GM12875 (cell line): ENCODE data around the gene TAT.
"Not testable (repeated sequence)": the region's sequence is repeated elsewhere in the genome, so short reads cannot be mapped to it uniquely, and the experiment has no call there.

Source experiments
- H3K4me3 ChIP-seq: one replicate; pipeline ENCODE4 v1.5.1; 2011; ENCODE audit warnings: low read depth, low read length, control low read depth
- TF ChIP-seq, protein P1 (sequence below): IDR thresholded peaks from 2 replicates; pipeline ENCODE4 v1.5.1; 2011; ENCODE audit warnings: low read depth, mild to moderate bottlenecking, control low read depth, inconsistent platforms, low read length, moderate library complexity, borderline replicate concordance; ENCODE audit not compliant: insufficient read depth

Gene TAT

DNA sequence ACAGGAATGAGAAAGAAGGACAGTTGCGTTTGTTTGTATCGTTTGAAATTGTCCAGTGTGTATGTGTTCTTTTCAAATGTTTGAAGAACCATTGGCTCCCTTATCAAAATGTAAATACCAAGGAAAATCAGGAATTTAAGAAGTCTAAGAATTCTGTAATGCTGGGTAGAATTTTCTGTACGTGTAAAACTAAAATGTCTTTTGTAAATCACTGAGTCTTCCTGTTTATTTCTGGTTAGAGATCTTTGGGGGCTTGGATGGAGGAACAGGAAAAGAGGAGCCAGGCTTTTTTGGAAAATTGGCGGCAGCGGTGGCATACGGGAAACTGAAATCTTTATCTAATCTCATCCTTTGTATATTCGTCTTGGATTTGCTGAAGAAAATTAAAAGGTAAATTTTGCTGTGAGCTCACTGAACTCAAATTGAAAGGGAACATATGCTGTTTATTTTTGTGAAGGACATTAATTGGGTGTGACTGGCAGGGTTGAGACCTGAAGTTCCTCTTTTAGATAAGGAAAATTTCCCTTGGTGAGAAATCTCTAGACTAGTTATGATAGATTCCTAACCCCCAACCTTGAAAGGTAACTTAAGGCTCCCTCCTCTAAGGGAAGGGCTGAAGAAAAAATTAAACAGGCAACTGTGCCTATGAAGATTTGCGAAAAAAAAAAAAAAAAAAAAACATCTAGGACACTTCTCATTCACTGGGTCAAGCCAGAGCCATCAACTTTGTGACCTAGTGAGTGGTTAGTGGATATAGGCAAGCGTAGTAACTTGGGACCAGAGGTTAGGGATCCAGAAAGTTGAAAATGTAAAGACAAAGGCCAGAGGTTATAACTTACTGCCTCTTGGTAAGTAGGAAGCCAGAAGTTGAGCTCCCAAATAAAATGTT lies 10.8 kb downstream of the TAT start:
- TF ChIP-seq, protein P1, sequence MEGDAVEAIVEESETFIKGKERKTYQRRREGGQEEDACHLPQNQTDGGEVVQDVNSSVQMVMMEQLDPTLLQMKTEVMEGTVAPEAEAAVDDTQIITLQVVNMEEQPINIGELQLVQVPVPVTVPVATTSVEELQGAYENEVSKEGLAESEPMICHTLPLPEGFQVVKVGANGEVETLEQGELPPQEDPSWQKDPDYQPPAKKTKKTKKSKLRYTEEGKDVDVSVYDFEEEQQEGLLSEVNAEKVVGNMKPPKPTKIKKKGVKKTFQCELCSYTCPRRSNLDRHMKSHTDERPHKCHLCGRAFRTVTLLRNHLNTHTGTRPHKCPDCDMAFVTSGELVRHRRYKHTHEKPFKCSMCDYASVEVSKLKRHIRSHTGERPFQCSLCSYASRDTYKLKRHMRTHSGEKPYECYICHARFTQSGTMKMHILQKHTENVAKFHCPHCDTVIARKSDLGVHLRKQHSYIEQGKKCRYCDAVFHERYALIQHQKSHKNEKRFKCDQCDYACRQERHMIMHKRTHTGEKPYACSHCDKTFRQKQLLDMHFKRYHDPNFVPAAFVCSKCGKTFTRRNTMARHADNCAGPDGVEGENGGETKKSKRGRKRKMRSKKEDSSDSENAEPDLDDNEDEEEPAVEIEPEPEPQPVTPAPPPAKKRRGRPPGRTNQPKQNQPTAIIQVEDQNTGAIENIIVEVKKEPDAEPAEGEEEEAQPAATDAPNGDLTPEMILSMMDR: no peak
- H3K4me3 ChIP-seq: peak overlapping the region; percentile 38

DNA sequence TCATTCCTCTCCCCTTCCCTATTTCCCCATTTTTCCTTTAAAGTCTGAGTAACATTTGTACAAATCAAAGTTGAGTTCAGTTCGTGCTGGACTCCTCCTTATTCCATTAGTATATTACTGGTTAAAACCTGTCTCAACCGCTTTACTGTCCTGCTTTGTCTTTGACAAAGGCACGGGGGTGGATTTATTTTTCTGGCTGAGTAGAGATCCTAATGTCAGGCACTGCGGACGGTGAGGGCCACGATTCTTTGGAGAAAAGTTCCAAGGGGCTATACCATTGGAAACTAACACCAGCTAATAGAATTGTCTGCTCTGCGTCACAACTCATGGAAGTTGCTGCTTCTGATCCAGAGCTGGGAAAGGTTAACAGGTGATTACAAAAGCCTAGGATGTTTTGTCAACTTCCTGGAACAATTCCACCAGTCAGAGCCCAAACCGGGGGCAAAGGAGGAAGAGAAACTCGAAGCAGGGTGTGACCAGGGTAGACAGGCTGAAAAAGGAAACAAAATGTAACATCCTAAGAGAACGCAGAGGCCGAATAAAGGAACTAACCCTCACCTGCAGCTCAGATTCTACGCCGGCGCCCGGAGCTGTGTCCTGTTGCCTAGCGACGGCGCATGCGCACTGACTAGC lies 12.4 kb downstream of the TAT start:
- H3K4me3 ChIP-seq: peak overlapping the region; percentile 38
- TF ChIP-seq, protein P1: no peak

DNA sequence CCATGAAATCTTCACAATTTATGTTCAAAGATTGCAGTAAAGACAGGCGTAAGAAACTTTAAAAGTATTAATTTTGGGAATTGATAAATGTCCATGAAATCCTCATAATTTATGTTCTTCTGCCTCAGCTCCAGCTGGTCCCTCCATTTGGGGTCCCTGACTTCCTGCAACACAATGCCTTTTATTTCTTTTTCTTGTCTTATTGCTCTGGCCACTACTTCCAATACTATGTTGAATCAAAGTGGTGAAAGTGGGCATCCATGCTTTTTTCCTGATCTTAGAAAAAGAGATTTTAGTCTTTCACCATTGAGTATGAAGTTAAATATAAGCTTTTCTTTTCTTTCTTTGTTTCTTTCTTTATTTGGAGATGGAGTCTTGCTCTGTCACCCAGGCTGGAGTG lies 14.3 kb downstream of the TAT start:
- TF ChIP-seq, protein P1: no peak
- H3K4me3 ChIP-seq: no peak overlapping the region

DNA sequence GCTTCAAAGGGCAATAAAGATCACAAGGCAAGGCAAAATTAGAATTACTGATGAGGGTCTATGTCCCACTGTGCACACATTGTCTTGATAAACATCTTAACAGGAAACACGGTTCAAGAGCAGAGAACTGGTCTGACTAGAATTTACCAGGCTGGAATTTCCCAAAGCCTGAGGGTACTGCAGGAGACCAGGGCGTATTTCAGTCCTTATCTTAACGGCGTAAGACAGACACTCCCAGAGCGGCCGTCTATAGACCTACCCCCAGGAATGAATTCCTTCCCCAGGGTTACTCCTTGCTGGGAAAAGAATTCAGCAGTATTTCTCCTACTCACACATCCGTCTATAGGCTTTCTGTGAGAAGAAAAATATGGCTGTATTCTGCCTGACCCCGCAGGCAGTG lies 15.0 kb downstream of the TAT start:
- H3K4me3 ChIP-seq: not testable (repeated sequence)

DNA sequence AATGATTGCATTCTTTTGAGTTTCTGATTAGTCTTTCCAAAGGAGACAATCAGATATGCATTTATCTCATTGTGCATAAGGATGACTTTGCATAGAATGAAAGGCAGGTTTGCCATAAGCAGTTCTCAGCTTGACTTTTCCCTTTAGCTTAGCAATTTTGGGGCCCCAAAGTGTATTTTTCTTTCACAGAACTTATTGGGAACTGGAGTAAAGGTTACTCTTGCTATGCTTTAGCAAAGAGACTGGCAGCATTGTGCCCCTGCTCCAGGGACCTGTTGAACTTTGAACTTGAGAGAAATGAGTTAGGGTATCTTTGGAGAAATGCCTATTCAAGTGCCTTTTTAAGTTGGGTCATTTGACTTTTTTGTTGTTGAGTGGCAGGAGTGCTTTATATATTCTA lies 17.0 kb downstream of the TAT start:
- H3K4me3 ChIP-seq: no peak overlapping the region
- TF ChIP-seq, protein P1: no peak

DNA sequence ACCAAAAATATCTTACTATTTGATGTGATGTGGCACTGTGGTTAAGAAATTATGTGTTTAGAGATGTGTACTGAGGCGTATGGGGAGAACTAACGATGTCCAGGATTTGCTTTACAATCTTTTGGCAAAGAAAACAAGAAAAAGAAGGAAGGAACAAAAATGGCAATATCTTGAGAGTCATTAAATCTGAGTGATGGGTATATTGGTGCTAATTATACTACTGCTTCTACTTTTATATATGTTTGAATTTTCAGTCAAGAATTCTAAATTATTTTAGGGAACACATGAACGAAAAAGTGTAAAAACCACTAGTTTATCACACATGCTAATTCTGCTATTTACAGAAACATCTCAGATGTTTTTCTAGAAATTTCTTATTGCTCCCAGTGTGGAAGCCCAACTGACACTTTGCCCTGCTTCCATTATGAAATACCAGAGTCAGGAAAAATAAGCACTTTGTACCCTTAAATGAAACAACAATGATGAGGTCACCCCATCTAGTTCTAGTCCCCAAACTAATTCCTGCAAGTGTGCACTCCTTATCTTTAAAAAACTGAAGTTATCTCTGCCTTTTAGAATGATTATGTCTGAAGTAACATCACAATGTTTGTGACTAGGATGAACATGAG lies 18.8 kb downstream of the TAT start:
- H3K4me3 ChIP-seq: no peak overlapping the region
- TF ChIP-seq, protein P1: no peak

DNA sequence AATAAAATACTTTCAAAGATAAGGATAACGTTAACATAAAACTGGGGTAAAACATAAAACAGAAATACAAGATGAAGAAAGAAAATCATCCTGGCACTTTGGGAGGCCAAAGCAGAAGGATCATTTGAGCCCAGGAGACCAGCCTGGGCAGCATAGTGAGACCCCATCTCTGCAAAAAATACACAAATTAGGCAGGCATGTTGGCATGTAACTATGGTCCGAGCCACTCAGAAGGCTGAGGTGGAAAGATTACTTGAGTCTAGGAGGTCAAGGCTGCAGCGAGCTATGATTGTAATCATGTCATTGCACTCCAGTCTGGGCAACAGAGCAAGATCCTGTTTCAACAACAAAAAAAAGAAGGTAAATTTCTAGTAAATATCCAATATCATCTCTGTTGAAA lies 19.6 kb downstream of the TAT start:
- H3K4me3 ChIP-seq: no peak overlapping the region
- TF ChIP-seq, protein P1: no peak
